B cell (primary cell): ENCODE results near the gene IFRD2.

Source experiments
- EZH2 ChIP-seq: IDR thresholded peaks from 2 replicates; pipeline ENCODE4 v1.6.1; 2012; ENCODE audit warnings: borderline replicate concordance, low read depth, mild to moderate bottlenecking, moderate library complexity, low read length; ENCODE audit not compliant: insufficient read depth, poor library complexity, severe bottlenecking
- TF ChIP-seq, protein P1 (sequence below): fragments of 200-600 bp; IDR thresholded peaks from one replicate; pipeline ENCODE4 v1.8.0; 2022; ENCODE audit warnings: antibody characterized with exemption, mild to moderate bottlenecking

DNA sequence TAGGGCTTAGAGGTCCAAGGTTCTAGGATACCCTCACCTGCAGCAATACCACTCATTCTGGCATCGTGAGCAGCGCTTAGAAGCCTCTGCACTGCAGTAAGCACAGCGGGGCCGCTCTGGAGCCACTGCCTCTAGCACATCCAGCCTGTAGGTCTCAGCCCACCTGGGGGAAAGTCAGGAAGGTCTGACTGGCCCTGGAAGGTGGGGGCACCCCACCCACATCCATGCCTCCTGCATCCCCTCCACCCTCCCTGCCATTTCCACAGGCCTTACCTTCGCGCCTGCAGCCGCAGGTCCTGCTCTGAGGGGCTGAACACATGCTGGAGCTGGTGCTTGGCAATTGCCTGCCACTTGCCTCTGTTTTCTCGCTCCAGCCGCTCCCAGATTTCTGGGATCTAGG, 49.3 kb upstream of the IFRD2 start:
- TF ChIP-seq EZH2, result no peak
- TF ChIP-seq, protein P1, sequence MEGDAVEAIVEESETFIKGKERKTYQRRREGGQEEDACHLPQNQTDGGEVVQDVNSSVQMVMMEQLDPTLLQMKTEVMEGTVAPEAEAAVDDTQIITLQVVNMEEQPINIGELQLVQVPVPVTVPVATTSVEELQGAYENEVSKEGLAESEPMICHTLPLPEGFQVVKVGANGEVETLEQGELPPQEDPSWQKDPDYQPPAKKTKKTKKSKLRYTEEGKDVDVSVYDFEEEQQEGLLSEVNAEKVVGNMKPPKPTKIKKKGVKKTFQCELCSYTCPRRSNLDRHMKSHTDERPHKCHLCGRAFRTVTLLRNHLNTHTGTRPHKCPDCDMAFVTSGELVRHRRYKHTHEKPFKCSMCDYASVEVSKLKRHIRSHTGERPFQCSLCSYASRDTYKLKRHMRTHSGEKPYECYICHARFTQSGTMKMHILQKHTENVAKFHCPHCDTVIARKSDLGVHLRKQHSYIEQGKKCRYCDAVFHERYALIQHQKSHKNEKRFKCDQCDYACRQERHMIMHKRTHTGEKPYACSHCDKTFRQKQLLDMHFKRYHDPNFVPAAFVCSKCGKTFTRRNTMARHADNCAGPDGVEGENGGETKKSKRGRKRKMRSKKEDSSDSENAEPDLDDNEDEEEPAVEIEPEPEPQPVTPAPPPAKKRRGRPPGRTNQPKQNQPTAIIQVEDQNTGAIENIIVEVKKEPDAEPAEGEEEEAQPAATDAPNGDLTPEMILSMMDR, result no peak
